Spleen (tissue), 7 donors: ENCODE measurements around the gene NHERF2.

ENCODE experiments used
- CTCF ChIP-seq, 11 experiments: fragments of 200-600 bp in 7 of 11; fragments of 450-650 bp in 4 of 11; sonication (generic) in 4 of 11; IDR thresholded peaks in 8 of 11; conservative IDR thresholded peaks in 3 of 11; 1 replicate in 7 of 11; 2 replicates in 4 of 11; pipeline versions ENCODE4 v1.4.0 to v1.8.0; 2016 to 2021; ENCODE audit warnings: antibody characterized with exemption in 11 of 11, inconsistent platforms in 4 of 11, mild to moderate bottlenecking in 1 of 11
- POLR2A ChIP-seq, 3 donors: fragments of 450-650 bp; IDR thresholded peaks; one replicate each; pipeline ENCODE4 v1.5.1; 2017; ENCODE audit warnings: antibody characterized with exemption in 3 of 3, mild to moderate bottlenecking in 1 of 3
- donor health status: DM: no; HTN: no; CAD: no; lungs with moderate emphysema.
- donor health status: DM: no; HTN: no; CAD: no.
- donor health status: DM: no; HTN: no; CAD: no.

GRCh38 chr16:2086812-2087747, 60.4 kb downstream of the NHERF2 start:
- TF ChIP-seq CTCF (IDR thresholded peaks at IDR 0.05 in 8 of 11, conservative IDR thresholded peaks at IDR 0.05 in 3 of 11) (no peak), POLR2A (IDR thresholded peaks at IDR 0.05) (no peak)
